ENCODE data around the gene ALX4. TPM values are rescaled to one million over a fixed set of nuclear protein-coding genes. Genes with fewer than 3 reads are reported as not detected.

Gene ALX4
- total and polyA plus RNA-seq, 11 donors, result 0.03 to 0.24 (median 0.10) TPM; not detected in 3

GRCh38 chr11:44319552-44320288, 9.8 kb upstream of the ALX4 start:
- H3K27ac ChIP-seq, result no peak overlapping the region
- TF ChIP-seq CTCF (IDR thresholded peaks at IDR 0.05) (no peak), POLR2A (IDR thresholded peaks at IDR 0.05) (no peak)
- H3K36me3 ChIP-seq, result no peaks in the 10 kb centered on the region
- DNase-seq (no peak), ATAC-seq (no peak)
- 5 to 6% (median 6%) methylated on average over 32 to 53 of the region's 53 CpGs for WGBS, 4 donors
- peaks cover 33 to 100% (median 94%) of the 10 kb centered on the region in 9 donors for H3K27me3 ChIP-seq
- H3K4me3 ChIP-seq, result peak overlapping the region in 3 of 12 donors; percentile 6 to 19 (median 9)
- H3K9me3 ChIP-seq, result no peaks in the 10 kb centered on the region
- peaks cover 0 to 39% (median 16%) of the 10 kb centered on the region in 12 donors for H3K4me1 ChIP-seq
- intact Hi-C loops (cut with DNase I), result no loop called here

GRCh38 chr11:44319170-44319551, 9.2 kb upstream of the ALX4 start:
- H3K27me3 ChIP-seq, result peaks cover 33 to 100% (median 96%) of the 10 kb centered on the region in 9 donors
- H3K4me1 ChIP-seq, result peaks cover 0 to 39% (median 16%) of the 10 kb centered on the region in 12 donors
- no peak for TF ChIP-seq CTCF (IDR thresholded peaks at IDR 0.05)
- TF ChIP-seq POLR2A (IDR thresholded peaks at IDR 0.05), result no peak
- intact Hi-C loops (cut with DNase I), result no loop called here
- H3K4me3 ChIP-seq, result no peak overlapping the region
- DNase-seq (no peak), ATAC-seq (no peak)
- no peaks in the 10 kb centered on the region for H3K36me3 ChIP-seq
- no peak overlapping the region for H3K27ac ChIP-seq
- H3K9me3 ChIP-seq, result no peaks in the 10 kb centered on the region
- 5 to 20% (median 12%) methylated on average over 15 of the region's 15 CpGs for WGBS, 4 donors

GRCh38 chr11:44318369-44318768, 8.4 kb upstream of the ALX4 start:
- peaks cover 41 to 100% (median 96%) of the 10 kb centered on the region in 9 donors for H3K27me3 ChIP-seq
- H3K4me3 ChIP-seq, result no peak overlapping the region
- H3K27ac ChIP-seq, result no peak overlapping the region
- intact Hi-C loops (cut with DNase I), result no loop called here
- 21 to 34% (median 33%) methylated on average over 2 of the region's 2 CpGs for WGBS, 4 donors
- no peak for DNase-seq
- no peaks in the 10 kb centered on the region for H3K36me3 ChIP-seq
- no peak for ATAC-seq
- TF ChIP-seq POLR2A (IDR thresholded peaks at IDR 0.05), result no peak
- no peak for TF ChIP-seq CTCF (IDR thresholded peaks at IDR 0.05)
- no peaks in the 10 kb centered on the region for H3K9me3 ChIP-seq
- H3K4me1 ChIP-seq, result peaks cover 0 to 34% (median 16%) of the 10 kb centered on the region in 12 donors

- intact Hi-C loops (cut with DNase I), result no loop called here
- peak in 1 of 12 donors; percentile 36 for TF ChIP-seq CTCF (IDR thresholded peaks at IDR 0.05)
- no peak for TF ChIP-seq POLR2A (IDR thresholded peaks at IDR 0.05)
- Histone ChIP-seq H3K9me3 (no peaks in the 10 kb centered on the region), H3K4me1 (peaks cover 0 to 28% (median 15%) of the 10 kb centered on the region in 12 donors), H3K4me3 (peak overlapping the region in 10 of 12 donors; percentile 14 to 48 (median 38)), H3K36me3 (no peaks in the 10 kb centered on the region), H3K27me3 (peaks cover 55 to 100% (median 97%) of the 10 kb centered on the region in 9 donors), H3K27ac (no peak overlapping the region)
- ATAC-seq (peak in 2 of 4 donors; percentile 13 to 30), DNase-seq (peak in 1 of 5 donors; percentile 35)
- WGBS, 4 donors, result 2 to 6% (median 4%) methylated on average over 32 to 44 of the region's 44 CpGs
These were observed 6.8 kb upstream of the ALX4 start for GRCh38 chr11:44316659-44317240.
